Measurements from ENCODE around the gene GANAB. TPM values are rescaled to one million over a fixed set of nuclear protein-coding genes. Genes with fewer than 3 reads are reported as not detected.
"Not testable (repeated sequence)": the region's sequence is repeated elsewhere in the genome, so short reads cannot be mapped to it uniquely, and the experiment has no call there.

GANAB gene
- 213 and 222 TPM in 2 replicates for polyA plus RNA-seq (2013)

DNA sequence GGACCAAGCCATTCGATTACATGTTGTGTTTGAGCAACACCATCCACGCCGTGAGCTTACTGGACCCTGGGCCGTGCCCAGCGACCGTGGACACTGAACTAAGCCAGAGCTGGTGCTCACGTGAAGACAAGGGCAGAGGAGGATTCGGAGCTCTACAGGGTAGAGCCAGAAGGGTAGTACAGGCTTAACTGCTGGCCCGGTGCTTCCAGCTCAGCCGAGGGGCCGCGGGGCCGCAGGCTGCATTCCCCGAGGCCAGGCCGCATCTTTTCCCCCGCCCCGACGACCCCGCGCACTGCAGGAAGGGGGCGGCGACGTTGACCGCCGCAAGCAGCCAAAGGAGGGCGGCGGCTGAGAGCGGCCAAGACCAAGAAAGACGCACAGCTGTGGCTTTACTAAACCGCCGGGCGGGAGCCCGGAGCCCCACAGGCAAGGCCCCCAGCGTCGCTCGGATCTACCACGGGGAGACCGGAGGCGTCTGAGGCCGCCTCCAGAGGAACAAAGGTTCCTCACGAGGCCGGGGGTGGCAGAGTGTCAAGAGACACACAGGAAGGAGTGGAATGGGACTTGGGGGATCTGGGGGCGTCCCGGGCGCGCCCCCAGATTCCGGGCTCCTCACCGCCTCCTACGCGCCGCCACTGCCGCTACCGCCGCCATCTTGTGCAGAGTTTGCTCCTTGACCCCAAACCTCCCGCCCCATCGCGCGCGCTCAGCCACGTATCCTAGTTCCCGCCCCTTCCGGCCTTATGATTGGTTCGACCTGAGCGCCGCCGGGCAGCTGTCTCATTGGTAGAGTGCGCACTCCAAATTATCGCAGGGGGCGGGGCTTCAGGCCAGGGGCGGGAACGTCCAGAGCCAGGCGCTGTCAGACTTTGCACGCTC is at the start of gene GANAB:
Gene GANAB (minus strand): TSS at position 668 of the 879 bp plus-strand sequence. CDS start 14 bp downstream, at position 654.
- H3K27ac ChIP-seq (ENCODE audit: low read depth, low read length): peak within 1 kb of the TSS; percentile 89
- peak within 1 kb of the TSS; percentile 62 for H2AFZ ChIP-seq (ENCODE audit: insufficient read depth, low read length, poor library complexity)
- peak within 1 kb of the TSS; percentile 97 for H3K9ac ChIP-seq (ENCODE audit: low read length)
- peaks cover 8 to 9% of the 10 kb centered on the region in 2 experiments for H3K4me1 ChIP-seq (ENCODE audit: control insufficient read depth in 1 of 2, insufficient read depth in 2 of 2, low read length in 2 of 2)
- no CpG with 5 or more reads among the region's 73 CpGs for WGBS (ENCODE audit: extremely low coverage, insufficient coverage, insufficient read length)
- peak within 1 kb of the TSS; percentile 78 for H4K12ac ChIP-seq (ENCODE audit: low read depth, low read length)
- H3K27me3 ChIP-seq (ENCODE audit: insufficient read depth, low read length): no peaks in the 10 kb centered on the region
- H3K79me1 ChIP-seq (ENCODE audit: low read length): peaks cover 7% of the 10 kb centered on the region
- H3K4ac ChIP-seq (ENCODE audit: low read depth, low read length): peak within 1 kb of the TSS; percentile 73
- H2BK120ac ChIP-seq (ENCODE audit: insufficient read depth, low read length, poor library complexity): peak within 1 kb of the TSS; percentile 86
- H2AK5ac ChIP-seq (ENCODE audit: low read length): peak within 1 kb of the TSS; percentile 1
- DNase-seq: peak; percentile 99
- peak within 1 kb of the TSS; percentile 23 for H3K14ac ChIP-seq (ENCODE audit: low read length)
- H2BK5ac ChIP-seq (ENCODE audit: low read depth, low read length, poor library complexity): peak within 1 kb of the TSS; percentile 63
- no peaks in the 10 kb centered on the region for H3K9me3 ChIP-seq (ENCODE audit: insufficient read depth, low read depth, low read length)
- peak within 1 kb of the TSS; percentile 86 for H3K4me3 ChIP-seq (ENCODE audit: low read depth, low read length)
- H3K18ac ChIP-seq (ENCODE audit: low read length): peak within 1 kb of the TSS; percentile 75
- H2BK12ac ChIP-seq (ENCODE audit: low read length): no peak within 1 kb of the TSS
- no peak within 1 kb of the TSS for H3K23ac ChIP-seq (ENCODE audit: low read length)
- H3K79me2 ChIP-seq (ENCODE audit: control insufficient read depth, insufficient read depth, low read length, poor library complexity): peaks cover 9% of the 10 kb centered on the region
- peak within 1 kb of the TSS; percentile 91 for H4K91ac ChIP-seq (ENCODE audit: low read depth, low read length)
- peak within 1 kb of the TSS; percentile 62 for H3K4me2 ChIP-seq (ENCODE audit: low read length)
- H3K36me3 ChIP-seq (ENCODE audit: control insufficient read depth in 1 of 2, insufficient read depth in 2 of 2, low read length in 2 of 2): peaks cover 30 to 35% of the 10 kb centered on the region in 2 experiments
- H4K8ac ChIP-seq (ENCODE audit: low read depth, low read length): peak within 1 kb of the TSS; percentile 94

DNA sequence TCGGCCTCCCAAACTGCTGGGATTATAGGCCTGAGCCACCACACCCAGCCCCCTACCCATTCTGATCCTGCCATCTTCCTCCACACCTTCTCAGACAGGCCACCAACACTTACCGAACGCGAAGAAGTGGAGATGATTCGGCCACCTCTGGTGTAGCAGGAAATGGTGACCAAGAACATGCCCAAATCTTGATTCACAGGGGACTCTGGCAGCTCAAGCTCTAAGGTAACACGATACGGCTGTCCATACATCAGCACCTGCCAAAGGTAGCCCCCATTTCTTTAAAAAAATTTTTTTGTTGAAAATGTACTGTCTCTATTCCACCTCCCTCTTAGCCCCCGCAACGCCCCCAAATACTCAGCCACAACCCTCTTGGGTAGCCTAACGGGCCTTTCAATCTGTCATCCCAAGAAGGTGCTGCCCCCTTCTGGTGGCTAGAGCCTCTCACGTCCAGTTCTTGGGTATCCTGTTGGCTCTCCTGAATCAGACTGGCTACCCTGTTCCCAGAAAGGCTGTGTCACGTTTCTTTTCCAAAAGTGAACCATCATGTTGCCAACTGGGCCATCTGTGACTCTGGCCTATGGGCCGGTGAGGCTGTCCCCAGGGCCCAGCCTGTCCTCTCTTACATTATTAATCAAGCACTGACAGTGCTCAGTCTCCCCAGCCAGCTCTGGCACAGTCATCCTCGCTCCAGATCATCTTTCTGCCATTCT is 48.2 kb upstream of the GANAB start:
- no peak overlapping the region for H3K14ac ChIP-seq (ENCODE audit: low read length)
- H3K4me1 ChIP-seq (ENCODE audit: control insufficient read depth in 1 of 2, insufficient read depth in 2 of 2, low read length in 2 of 2): no peaks in the 10 kb centered on the region
- H2AK5ac ChIP-seq (ENCODE audit: low read length): no peak overlapping the region
- H2BK12ac ChIP-seq (ENCODE audit: low read length): no peak overlapping the region
- H3K9me3 ChIP-seq (ENCODE audit: insufficient read depth, low read depth, low read length): no peaks in the 10 kb centered on the region
- no peak overlapping the region for H3K23ac ChIP-seq (ENCODE audit: low read length)
- no peak overlapping the region for H3K4me3 ChIP-seq (ENCODE audit: low read depth, low read length)
- no peaks in the 10 kb centered on the region for H3K27me3 ChIP-seq (ENCODE audit: insufficient read depth, low read length)
- peak; percentile 71 to 83 for DNase-seq
- H3K36me3 ChIP-seq (ENCODE audit: control insufficient read depth in 1 of 2, insufficient read depth in 2 of 2, low read length in 2 of 2): peaks cover 41 to 44% of the 10 kb centered on the region in 2 experiments
- H3K4me2 ChIP-seq (ENCODE audit: low read length): no peak overlapping the region
- H3K9ac ChIP-seq (ENCODE audit: low read length): no peak overlapping the region
- H2AFZ ChIP-seq (ENCODE audit: insufficient read depth, low read length, poor library complexity): no peak overlapping the region
- H4K12ac ChIP-seq (ENCODE audit: low read depth, low read length): no peak overlapping the region
- H2BK5ac ChIP-seq (ENCODE audit: low read depth, low read length, poor library complexity): no peak overlapping the region
- no peak overlapping the region for H2BK120ac ChIP-seq (ENCODE audit: insufficient read depth, low read length, poor library complexity)
- no peaks in the 10 kb centered on the region for H3K79me1 ChIP-seq (ENCODE audit: low read length)
- no peak overlapping the region for H4K8ac ChIP-seq (ENCODE audit: low read depth, low read length)
- no peak overlapping the region for H3K27ac ChIP-seq (ENCODE audit: low read depth, low read length)
- no peak overlapping the region for H3K18ac ChIP-seq (ENCODE audit: low read length)
- WGBS (ENCODE audit: extremely low coverage, insufficient coverage, insufficient read length): no CpG with 5 or more reads among the region's 14 CpGs
- no peaks in the 10 kb centered on the region for H3K79me2 ChIP-seq (ENCODE audit: control insufficient read depth, insufficient read depth, low read length, poor library complexity)
- no peak overlapping the region for H3K4ac ChIP-seq (ENCODE audit: low read depth, low read length)
- H4K91ac ChIP-seq (ENCODE audit: low read depth, low read length): no peak overlapping the region

DNA sequence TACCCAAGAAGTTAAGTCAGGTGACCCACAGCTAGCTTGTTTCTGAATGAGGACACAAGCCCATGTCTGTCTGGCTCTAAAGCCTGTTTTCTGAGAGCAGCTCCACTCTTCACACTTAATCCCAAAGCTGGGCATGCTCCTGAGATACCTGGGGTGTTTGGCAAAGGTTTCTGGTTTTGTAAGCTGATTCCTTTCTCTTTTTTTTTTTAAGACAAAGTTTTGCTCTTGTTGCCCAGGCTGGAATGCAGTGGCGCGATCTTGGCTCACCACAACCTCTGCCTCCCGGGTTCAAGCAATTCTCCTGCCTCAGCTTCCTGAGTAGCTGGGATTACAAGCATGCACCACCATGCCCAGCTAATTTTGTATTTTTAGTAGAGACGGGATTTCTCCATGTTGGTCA is 47.2 kb upstream of the GANAB start:
- H3K9me3 ChIP-seq (ENCODE audit: insufficient read depth, low read depth, low read length); H3K23ac ChIP-seq (ENCODE audit: low read length); H3K18ac ChIP-seq (ENCODE audit: low read length); H3K79me1 ChIP-seq (ENCODE audit: low read length); H3K4me2 ChIP-seq (ENCODE audit: low read length); H4K12ac ChIP-seq (ENCODE audit: low read depth, low read length); H3K27me3 ChIP-seq (ENCODE audit: insufficient read depth, low read length); H3K79me2 ChIP-seq (ENCODE audit: control insufficient read depth, insufficient read depth, low read length, poor library complexity); H3K9ac ChIP-seq (ENCODE audit: low read length); H2BK120ac ChIP-seq (ENCODE audit: insufficient read depth, low read length, poor library complexity); H3K4me3 ChIP-seq (ENCODE audit: low read depth, low read length); DNase-seq; H2AFZ ChIP-seq (ENCODE audit: insufficient read depth, low read length, poor library complexity); H3K14ac ChIP-seq (ENCODE audit: low read length); H3K27ac ChIP-seq (ENCODE audit: low read depth, low read length); H3K4ac ChIP-seq (ENCODE audit: low read depth, low read length); H2BK12ac ChIP-seq (ENCODE audit: low read length); H2BK5ac ChIP-seq (ENCODE audit: low read depth, low read length, poor library complexity); H4K8ac ChIP-seq (ENCODE audit: low read depth, low read length); H2AK5ac ChIP-seq (ENCODE audit: low read length); H4K91ac ChIP-seq (ENCODE audit: low read depth, low read length); H3K4me1 ChIP-seq (ENCODE audit: control insufficient read depth in 1 of 2, insufficient read depth in 2 of 2, low read length in 2 of 2): not testable (repeated sequence)
- no CpG with 5 or more reads among the region's 4 CpGs for WGBS (ENCODE audit: extremely low coverage, insufficient coverage, insufficient read length)
- peaks cover 40 to 44% of the 10 kb centered on the region in 2 experiments for H3K36me3 ChIP-seq (ENCODE audit: control insufficient read depth in 1 of 2, insufficient read depth in 2 of 2, low read length in 2 of 2)

DNA sequence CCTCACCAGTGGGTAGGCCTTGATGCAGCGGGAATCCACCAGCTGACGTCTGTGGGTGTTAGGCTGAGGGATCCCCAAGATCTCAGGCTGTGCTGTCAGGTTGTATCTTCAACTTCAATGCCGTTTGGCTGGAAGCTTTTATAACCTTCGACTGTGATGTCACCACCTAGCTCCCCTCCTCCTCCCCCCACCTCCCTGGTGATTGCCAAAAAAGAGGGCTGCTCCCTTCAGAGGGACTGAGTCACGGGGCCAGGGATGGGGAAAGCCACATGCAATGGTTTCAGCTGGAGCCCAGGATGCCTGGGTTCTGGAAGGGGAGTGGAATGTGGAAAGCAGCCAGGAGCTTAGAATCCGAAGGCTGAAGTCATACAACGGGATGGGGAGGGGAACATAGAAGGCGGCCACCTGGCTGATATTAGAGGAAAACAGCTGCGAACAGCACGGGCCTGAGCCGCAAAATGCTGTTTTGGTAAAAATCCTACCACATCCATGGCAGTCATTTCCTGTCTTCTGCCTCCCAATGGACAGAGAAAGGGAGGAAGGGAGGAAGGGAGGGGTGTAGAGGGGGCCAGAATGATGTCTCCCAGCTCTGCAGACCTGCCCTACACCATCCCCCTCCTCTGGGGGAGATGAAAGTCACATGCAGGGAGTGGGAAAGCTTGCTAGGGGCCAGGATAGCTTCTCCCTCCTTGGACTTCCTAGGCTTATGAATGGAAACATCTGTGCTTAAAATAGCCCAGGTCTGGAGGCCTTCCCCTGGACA is 43.2 kb upstream of the GANAB start, which contains the start of gene LRRN4CL:
Gene LRRN4CL (minus strand): TSS at position 110 of the 763 bp plus-strand sequence. CDS start 1,022 bp downstream, outside the sequence.
- no peaks in the 10 kb centered on the region for H3K79me2 ChIP-seq (ENCODE audit: control insufficient read depth, insufficient read depth, low read length, poor library complexity)
- no peaks in the 10 kb centered on the region for H3K27me3 ChIP-seq (ENCODE audit: insufficient read depth, low read length)
- no peak within 1 kb of the TSS for H4K91ac ChIP-seq (ENCODE audit: low read depth, low read length)
- H3K4ac ChIP-seq (ENCODE audit: low read depth, low read length): no peak within 1 kb of the TSS
- DNase-seq: no peak
- H2BK120ac ChIP-seq (ENCODE audit: insufficient read depth, low read length, poor library complexity): no peak within 1 kb of the TSS
- H3K23ac ChIP-seq (ENCODE audit: low read length): no peak within 1 kb of the TSS
- no peak within 1 kb of the TSS for H3K27ac ChIP-seq (ENCODE audit: low read depth, low read length)
- no peak within 1 kb of the TSS for H2AK5ac ChIP-seq (ENCODE audit: low read length)
- H3K4me2 ChIP-seq (ENCODE audit: low read length): no peak within 1 kb of the TSS
- no peak within 1 kb of the TSS for H3K14ac ChIP-seq (ENCODE audit: low read length)
- no peak within 1 kb of the TSS for H2BK12ac ChIP-seq (ENCODE audit: low read length)
- no peak within 1 kb of the TSS for H2BK5ac ChIP-seq (ENCODE audit: low read depth, low read length, poor library complexity)
- H3K36me3 ChIP-seq (ENCODE audit: control insufficient read depth in 1 of 2, insufficient read depth in 2 of 2, low read length in 2 of 2): peaks cover 40 to 43% of the 10 kb centered on the region in 2 experiments
- H3K4me3 ChIP-seq (ENCODE audit: low read depth, low read length): no peak within 1 kb of the TSS
- no CpG with 5 or more reads among the region's 11 CpGs for WGBS (ENCODE audit: extremely low coverage, insufficient coverage, insufficient read length)
- no peak within 1 kb of the TSS for H3K18ac ChIP-seq (ENCODE audit: low read length)
- no peaks in the 10 kb centered on the region for H3K4me1 ChIP-seq (ENCODE audit: control insufficient read depth in 1 of 2, insufficient read depth in 2 of 2, low read length in 2 of 2)
- H4K12ac ChIP-seq (ENCODE audit: low read depth, low read length): no peak within 1 kb of the TSS
- no peaks in the 10 kb centered on the region for H3K9me3 ChIP-seq (ENCODE audit: insufficient read depth, low read depth, low read length)
- H3K9ac ChIP-seq (ENCODE audit: low read length): no peak within 1 kb of the TSS
- no peak within 1 kb of the TSS for H4K8ac ChIP-seq (ENCODE audit: low read depth, low read length)
- no peaks in the 10 kb centered on the region for H3K79me1 ChIP-seq (ENCODE audit: low read length)
- H2AFZ ChIP-seq (ENCODE audit: insufficient read depth, low read length, poor library complexity): no peak within 1 kb of the TSS
